GM21447 (cell line): Measurements from ENCODE around the gene CCER1.
"Not testable (repeated sequence)": the region's sequence is repeated elsewhere in the genome, so short reads cannot be mapped to it uniquely, and the experiment has no call there.

ENCODE experiments used
- ATAC-seq: cut with Tn5 transposase; IDR thresholded peaks from one replicate; pipeline ENCODE4 v1.9.1; 2021; ENCODE audit not compliant: unreplicated experiment

CCER1 gene, protein sequence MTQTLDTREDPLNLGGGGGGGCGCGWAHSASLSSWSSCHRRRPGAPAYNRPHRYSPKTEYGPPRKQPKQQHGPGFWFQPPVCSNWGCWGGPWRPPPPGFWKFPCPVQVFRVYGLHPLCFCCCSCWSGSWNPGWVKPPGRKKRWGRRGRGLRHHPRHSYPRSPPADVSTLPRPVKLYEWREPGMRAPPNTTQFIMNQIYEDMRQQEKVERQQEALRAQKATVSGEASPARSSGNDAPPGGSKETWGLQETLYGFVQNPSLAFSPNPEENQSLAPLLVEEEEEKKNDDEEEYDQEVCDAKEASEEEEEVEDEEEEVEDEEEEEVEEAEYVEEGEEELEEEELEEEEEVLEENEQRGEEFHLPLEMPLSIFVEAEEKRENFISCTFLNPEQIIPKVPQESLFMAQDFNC

DNA sequence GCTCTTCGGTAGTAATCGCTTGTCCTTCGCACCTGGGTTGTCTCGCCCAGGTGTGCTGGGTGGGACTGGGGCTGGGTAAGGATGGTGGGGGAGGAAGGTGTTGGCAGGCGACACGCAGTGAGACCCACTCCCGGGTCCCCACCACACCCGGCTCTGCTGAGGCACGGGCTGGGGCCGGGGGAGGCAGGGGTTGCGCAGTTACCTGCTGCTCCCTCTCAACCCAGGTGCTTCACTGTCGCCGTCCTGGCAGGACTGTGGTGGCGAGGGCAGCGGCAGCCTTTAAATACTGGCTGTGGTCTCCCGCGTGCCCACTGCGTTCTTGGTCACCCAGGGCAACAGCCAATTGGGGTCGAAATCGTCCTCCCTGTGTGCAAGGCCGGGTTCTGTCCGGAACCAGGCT lies at the start of gene CCER1:
TSS of gene CCER1 (minus strand) at position 256 of the 400 bp plus-strand sequence. CDS start 434 bp downstream, outside the sequence.
- ATAC-seq, result no peak

DNA sequence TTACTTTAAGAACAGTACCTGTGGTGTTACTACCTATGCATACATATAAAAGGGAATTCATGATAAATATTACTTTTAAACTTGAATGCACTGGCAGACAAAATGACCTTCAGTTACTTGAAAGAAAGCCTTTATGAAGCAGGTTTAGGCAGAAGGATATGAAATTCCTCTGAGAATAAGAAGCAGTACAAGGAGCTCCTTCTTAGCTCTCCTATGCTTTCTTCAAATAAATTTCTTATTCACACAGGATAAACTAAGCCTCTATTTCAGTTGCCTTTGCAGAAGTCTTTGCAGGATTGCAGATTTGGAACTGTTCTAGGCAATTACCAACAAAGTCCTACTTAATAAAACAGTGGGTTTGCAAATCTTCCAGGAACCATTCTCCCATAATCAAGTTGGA lies 48.8 kb upstream of the CCER1 start:
- ATAC-seq, result no peak

DNA sequence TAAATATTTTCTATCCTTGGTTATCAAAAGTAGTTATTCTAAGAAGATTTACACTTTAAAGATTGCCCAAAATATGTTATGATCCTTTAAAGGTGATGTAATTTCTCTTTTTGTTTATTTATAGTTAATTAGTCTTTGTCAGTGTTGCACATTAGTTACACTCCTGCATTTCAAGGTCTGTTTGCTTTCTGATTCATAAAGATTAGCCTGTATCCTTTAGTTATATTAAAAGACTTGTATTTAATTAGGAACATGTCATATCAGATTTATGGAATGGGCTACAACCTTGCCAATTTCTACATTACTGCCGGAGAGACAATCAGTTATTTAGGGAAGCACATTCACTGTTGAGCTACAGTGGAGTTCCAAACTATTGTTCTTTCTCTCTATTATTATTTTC lies 46.3 kb upstream of the CCER1 start:
- no peak for ATAC-seq

DNA sequence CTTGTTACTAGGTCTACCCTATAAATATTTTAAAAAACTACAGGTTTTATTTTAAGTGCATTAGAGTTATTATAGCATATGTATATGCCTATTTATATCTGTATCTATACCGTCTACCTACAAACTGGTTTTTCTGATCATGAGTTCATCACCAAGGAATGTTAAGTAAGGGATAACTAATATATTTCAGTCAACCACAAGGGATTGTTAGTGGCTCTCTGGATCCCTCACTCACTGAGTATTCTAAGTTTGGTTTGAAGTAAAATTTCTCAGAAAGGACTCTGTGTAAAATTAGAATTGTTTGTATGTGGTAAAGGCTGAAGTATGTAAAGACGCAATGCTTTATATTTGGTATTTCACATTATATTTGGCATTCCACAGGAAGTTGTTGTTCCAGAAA lies 45.0 kb upstream of the CCER1 start:
- ATAC-seq, result no peak

DNA sequence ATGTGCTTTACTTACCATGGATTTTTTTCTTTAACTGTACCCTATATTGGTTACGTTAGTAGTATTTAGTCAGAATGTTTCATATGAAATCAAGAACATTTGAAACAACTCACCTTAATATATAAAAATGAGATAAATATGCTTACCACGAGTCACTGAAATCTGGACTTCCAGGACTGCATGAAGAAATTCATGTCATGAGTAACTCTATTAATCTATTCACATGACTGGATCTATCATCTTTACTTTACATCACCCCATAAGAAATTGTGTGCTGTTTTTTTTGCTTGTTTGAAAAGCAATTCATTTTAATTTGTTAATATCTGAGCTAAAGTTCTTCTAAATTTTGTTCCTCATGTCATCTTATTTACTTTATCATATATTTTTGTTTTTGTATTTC lies 44.6 kb upstream of the CCER1 start:
- ATAC-seq, result no peak

DNA sequence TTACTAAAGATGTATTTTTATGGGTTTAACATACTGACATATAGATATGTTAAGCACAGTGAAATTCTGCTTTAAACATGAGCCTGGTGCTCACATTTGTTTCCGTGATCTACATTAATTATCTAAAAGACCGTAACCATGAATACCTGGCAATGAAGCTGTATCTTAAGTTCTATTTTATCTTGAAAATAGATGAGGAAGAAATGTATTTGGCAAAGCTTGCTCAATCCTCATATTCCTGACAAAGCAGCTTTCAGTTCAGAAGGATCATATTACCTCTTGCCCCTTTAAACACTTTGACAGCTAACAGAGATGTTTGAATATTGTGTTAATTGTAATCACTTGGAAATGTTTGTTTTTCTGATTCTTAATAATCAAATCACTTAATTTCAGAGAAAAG lies 40.0 kb upstream of the CCER1 start:
- ATAC-seq, result no peak

DNA sequence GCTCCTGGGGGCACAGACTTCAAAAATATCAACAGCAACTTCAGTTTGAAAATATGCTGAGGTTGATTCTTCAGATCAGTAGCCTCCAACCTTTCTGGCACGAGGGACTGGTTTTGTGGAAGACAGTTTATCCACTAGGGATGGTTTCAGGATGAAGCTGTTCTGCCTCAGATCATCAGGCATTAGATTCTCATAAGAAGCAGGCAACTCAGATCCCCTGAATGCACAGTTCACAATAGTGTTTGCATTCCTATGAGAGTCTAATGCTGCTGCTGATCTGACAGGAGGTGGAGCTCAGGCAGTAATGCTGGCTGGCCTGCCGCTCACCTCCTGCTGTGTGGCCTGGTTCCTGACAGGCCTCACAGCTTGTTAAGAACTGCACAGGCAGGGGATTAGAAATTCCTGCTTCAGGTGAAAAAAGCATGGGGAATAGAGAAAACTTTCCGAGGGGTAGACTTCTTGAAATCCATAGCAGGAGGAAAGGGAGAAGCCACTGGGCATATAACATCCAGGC lies 37.0 kb upstream of the CCER1 start:
- no peak for ATAC-seq

DNA sequence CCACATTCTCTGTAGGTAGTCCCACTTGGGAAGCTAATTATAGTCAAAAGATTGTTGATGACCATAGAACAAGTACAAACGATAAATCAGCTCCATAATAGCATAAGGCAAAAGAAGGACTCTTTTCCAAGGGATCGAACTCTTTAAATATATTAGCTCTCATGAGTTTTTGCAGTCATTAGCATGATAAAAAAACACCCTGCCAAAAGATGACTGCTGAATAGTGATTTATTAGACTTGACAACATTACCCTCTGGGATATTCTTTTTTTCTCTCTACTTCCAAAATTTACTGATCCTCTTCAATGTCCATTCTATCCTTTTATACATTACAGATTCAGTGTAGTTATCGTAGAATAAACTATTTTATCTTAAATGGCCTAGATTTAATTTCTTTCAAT lies 35.6 kb upstream of the CCER1 start:
- no peak for ATAC-seq

DNA sequence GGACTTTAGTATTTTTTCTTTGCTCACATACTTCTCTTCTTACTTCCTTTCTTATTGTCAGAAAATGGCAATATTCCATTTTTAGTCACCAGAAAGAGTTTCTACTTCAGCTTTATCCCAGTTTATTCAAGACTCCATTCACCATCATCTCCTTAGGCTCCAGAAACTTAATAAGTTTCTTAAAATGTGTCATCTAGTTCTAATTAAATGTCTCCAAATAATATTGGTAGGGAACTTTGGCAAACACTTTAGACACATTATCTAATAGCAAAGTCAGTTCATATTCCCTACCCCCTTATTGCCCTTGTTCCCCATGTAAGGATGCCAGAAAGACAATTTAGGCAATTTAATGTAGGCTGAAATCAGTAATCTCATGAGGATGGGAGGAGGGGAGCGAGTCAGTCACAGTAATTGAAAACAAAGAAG lies 34.7 kb upstream of the CCER1 start:
- ATAC-seq, result no peak

DNA sequence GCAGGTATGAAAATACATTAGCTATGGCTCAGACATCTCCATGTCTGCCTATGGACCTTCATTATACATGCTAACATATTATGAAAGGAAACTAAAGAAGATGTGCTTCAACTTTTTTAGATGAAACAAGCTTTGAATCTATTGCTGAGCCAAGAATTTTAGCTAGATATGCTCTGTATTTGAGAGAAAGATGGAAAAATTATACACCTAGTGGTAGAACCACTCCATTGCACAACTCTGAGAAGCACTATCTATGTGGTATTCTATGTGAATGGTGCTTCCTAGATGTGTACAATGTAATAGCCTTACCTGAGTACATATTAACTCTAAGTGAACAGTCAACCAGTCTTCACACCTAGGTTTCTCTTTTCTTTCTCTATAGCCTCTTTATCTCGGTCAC lies 32.5 kb upstream of the CCER1 start:
- no peak for ATAC-seq

DNA sequence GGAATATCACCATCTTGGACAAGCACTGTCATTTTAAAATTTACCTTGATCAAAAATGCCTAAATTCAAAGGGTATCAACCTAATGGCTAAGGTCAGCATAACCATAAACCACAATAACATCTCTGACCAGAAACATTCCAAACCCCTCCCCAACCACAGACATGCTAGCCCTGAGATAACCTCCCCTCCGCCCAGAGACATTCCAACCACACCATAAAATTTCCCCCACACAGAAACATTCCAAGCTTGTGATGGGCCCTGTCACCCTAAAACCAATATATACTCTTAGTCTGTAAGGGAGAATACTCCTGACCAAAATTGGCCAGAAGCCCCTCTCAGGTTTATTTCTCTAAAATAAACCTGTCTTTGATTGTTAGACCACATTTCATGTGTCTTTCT lies 32.1 kb upstream of the CCER1 start:
- no peak for ATAC-seq

DNA sequence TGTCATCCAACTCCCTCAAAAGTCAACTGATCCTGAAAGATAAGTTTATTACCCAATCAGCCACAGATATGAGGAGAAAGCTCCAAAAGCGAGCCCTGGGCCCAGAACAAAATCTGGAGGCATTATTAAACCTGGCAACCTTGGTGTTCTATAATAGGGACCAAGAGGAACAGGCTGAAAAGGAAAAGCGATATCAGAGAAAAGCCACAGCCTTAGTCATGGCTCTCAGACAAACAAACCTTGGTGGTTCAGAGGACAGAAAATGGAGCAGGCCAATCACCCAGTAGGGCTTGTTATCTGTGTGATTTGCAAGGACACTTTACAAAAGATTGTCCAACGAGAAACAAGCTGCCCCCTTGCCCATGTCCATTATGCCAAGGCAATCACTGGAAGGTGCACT lies 30.4 kb upstream of the CCER1 start:
- not testable (repeated sequence) for ATAC-seq

DNA sequence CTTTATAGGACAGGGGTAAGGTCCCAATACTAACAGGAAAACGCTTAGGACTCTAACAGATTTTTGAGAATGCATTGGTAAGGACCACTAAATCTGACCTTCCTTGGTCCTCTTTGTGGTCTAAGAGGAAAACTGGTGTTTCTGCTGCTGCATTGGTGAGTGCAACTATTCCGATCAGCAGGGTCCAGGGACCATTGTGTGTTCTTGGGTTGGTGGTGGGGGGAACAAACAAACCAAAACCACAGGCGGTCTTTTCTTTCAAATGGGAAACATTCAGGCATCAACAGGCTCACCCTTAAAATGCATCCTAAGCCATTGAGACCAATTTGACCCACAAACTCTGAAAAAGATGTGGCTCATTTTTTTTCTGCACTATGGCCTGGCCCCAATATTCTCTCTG lies 29.1 kb upstream of the CCER1 start:
- no peak for ATAC-seq

DNA sequence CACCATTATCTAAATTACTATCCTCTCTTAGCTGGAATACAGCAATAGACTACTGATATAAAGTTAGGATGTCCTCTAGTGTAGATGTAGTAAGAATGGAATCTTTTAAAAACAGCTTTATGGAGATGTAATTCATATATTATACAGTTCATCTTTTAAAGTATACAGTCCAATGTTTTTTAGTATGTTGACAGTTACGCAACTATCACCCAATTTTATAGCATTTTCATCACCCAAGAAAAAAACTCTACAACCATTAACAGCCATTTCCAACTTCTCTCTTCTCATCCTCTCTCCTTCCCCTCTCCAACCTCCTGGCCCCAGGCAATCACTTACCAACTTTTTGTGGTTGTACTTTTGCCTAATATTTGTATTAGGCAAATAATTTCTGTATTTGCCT lies 27.2 kb upstream of the CCER1 start:
- ATAC-seq, result no peak

DNA sequence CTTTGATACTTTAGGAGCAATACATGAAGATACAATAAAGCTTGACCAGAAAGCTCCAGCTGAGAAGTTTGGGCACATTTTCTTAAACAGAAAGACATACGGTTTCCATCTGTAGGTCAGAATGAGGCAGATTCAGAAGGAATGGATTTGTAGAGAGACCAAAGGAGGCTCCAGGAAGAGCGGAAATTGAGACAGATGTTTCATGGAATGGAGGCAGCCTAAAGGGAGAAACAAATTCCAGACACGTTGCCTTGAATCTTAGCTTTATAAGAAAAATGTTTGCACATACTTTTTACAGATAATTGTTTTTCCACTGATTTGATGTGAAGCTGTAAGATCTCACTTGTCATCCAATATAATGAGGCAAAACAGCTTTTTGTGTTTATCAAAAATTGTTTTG lies 25.0 kb upstream of the CCER1 start:
- no peak for ATAC-seq

DNA sequence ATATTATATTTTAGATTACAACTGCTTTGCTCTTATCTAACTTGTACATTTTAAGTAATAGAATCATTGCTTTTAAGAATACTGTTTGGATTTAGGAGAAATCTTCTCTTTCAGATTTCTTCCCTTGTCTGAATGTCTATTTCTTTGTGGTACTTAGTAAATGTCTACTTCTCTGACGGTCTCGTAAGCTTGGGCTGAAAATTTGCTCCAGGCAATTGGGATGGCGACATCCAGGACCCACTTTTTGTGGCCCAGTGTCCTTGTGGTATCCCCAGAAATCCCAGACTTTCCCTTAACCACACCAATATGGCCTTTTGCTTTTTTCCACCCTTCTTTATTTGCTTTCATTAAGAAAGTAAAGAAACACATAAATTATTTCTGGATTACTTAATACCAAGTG lies 24.0 kb upstream of the CCER1 start:
- ATAC-seq, result no peak

DNA sequence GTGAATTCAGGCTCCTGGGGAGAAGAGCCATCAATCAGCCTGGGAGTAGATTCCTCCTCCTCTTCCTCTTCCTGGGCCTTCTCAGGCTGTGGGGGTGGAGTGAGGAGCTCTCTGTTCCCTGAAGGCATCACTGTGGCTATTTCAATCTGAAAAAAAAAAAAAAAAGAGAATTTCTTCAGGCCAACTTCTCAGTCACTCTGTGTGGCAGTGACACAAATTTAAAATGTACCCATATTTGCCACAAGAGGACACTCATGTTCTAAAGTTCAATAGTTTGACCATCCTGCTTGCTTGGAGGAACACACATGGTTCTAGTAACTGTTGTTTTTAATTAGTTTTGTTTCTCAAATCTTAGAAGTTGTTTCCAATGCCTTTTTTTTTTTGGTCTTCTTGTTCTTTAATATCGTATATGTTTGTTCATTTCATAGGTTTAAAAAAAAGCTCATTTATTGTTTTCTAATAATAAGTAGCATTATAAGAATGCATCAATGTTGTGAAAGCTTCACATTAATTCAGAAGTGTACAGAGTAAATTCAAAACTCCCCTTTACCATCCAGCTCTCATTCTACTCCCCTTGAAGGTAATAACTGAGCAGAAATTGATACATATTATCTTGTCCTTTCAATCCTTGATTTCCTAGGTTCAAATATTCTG lies 23.3 kb upstream of the CCER1 start:
- peak; percentile 74 for ATAC-seq

DNA sequence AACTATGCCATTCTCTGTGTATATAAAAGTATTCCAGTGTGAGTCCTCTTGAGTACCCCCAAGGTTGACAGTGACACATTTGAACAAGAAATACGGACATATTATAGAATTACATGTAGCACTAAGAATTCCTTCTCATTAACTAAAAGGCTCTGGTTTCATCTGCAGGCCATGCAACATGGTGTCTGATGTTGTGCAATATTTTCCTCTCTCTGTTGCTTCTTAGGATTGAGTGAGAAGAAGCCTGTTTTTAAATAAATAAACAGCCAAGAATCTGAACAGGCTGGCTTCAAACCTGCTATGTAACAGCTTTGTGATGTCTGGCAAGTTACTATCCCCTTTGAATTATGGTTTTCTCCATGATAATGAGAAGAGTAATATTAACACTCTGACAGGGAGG lies 22.2 kb upstream of the CCER1 start:
- no peak for ATAC-seq

DNA sequence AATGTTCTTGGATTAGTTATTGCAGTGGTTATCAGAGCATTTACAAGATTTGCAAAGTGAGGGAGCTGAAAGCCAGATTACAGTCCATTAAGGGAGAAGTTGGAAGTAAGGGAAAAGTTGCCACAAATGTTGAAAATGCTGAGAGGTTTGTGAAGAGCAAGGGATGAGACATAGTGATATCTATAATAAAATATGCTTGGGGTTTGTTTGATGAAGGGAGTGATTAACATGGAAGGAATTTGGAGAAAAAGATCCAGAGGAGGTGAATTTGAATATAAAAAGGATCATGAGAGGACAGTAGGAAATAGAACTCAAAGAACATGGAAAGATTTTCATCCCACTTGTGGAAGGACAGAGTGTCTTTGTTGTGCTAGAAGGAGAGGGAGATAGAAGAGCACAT lies 19.3 kb upstream of the CCER1 start:
- ATAC-seq, result no peak

DNA sequence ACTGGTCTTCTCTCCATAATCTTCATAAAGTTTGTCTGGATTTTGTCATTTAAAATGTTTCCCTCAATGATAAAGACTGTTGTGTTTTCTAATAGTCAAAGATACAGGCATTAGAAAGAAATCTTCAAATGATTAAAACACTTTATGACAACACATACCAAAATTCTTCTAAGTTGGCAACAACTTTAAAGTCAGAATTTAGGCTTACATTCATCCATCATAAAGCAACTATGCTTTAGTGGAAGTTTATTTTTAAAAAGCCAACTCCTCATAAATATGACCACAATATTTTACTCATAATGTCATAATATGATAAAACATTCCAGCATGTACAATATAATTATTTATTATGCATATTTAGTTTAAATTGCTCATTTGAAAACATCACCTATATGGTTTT lies 17.2 kb upstream of the CCER1 start:
- ATAC-seq, result no peak

DNA sequence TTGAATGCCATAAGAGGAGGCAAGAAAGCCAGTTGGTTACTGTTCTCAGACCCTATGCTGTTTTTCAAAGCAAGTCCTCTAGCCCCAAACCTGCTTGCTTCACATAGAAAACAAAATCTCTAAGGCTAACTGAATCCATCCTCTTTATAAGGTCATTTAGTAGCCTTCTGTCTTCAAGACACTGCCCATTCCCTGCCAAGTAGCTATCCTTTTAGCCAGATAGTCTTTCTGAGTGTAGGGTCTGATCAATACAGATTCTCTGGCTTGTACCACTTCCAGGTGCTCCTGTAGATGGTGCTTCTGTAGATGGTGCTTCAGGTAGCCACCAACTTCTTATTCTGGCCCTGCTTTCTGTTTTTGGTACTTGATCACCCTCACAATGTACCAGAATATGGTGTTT lies 15.9 kb upstream of the CCER1 start:
- no peak for ATAC-seq

DNA sequence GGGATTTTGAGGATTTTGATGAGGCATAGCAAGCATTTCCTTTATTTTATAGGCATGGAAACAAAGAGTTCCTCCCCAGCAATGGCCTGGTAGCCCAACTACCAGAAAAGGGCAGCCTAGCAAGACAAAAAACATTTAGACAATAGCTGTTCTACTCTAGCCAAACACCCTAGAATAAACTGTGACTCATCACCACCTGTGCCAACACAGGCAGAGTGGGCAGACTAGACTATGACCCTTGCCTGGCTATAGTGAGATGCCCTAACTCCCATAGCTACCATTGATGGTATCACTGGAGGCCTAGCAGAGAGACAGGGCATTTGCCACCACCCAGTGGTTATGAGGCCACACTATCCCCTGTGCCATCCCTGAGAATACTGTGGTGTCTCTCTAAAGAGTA lies 15.5 kb upstream of the CCER1 start:
- ATAC-seq, result no peak

DNA sequence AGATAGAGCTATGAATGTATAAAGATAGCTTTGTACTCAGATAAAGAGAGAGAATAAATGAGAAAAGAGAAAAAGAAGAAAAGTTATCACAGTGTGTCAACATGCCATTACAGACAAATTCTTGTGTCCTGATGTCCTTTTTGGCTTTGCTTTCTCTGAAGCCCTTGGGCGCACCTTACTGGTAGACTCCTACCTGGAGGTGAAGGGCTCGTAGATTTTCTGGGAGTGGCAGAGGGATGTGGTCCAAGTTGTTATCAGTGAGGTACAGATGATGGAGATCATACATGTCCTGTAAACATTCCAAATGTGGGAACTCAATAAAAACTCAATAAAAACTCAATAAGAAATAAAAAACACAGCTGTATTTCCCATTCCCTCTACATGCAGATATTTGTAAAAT lies 14.9 kb upstream of the CCER1 start:
- no peak for ATAC-seq
